Measurements from ENCODE around the gene CDK5. TPM values are rescaled to one million over a fixed set of nuclear protein-coding genes. Genes with fewer than 3 reads are reported as not detected.

The CDK5 gene
- total and polyA plus RNA-seq, 10 donors = 6.3 to 17.9 (median 9.7) TPM

GRCh38 chr7:151035026-151035717, 22.5 kb downstream of the CDK5 start:
- intact Hi-C loops (cut with DNase I; ENCODE audit: low total_unique reads) = no loop called here
- peaks cover 0 to 26% (median 11%) of the 10 kb centered on the region in 6 donors for H3K4me1 ChIP-seq
- H3K9me3 ChIP-seq = no peaks in the 10 kb centered on the region
- H3K4me3 ChIP-seq = no peak overlapping the region
- 85 to 94% (median 91%) methylated on average over 15 to 21 of the region's 21 CpGs for WGBS, 5 donors
- TF ChIP-seq CTCF (IDR thresholded peaks at IDR 0.05 in 8 of 11, conservative IDR thresholded peaks at IDR 0.05 in 3 of 11) = no peak
- no peak for TF ChIP-seq POLR2AphosphoS5 (IDR thresholded peaks at IDR 0.05)
- no peak for TF ChIP-seq POLR2A (IDR thresholded peaks at IDR 0.05)
- H3K27me3 ChIP-seq (replicated peaks in 1 of 7) = no peaks in the 10 kb centered on the region
- H3K36me3 ChIP-seq = peaks cover 0 to 69% (median 35%) of the 10 kb centered on the region in 6 donors
- no peak overlapping the region for H3K27ac ChIP-seq
- no peak for DNase-seq

- H3K4me3 ChIP-seq = no peak overlapping the region
- WGBS, 5 donors = 90 to 94% (median 94%) methylated on average over 10 to 21 of the region's 21 CpGs
- no peaks in the 10 kb centered on the region for H3K27me3 ChIP-seq (replicated peaks in 1 of 7)
- no peak for DNase-seq
- H3K9me3 ChIP-seq = no peaks in the 10 kb centered on the region
- no peak overlapping the region for H3K27ac ChIP-seq
- peaks cover 0 to 27% (median 13%) of the 10 kb centered on the region in 6 donors for H3K4me1 ChIP-seq
- TF ChIP-seq POLR2AphosphoS5 (IDR thresholded peaks at IDR 0.05) (no peak), CTCF (IDR thresholded peaks at IDR 0.05 in 8 of 11, conservative IDR thresholded peaks at IDR 0.05 in 3 of 11) (no peak), POLR2A (IDR thresholded peaks at IDR 0.05) (no peak)
- intact Hi-C loops (cut with DNase I; ENCODE audit: low total_unique reads) = loop anchor here (5.0 kb wide), 1 partner anchor 78 kb away; no protein-coding TSS in a partner anchor
- H3K36me3 ChIP-seq = peaks cover 0 to 69% (median 35%) of the 10 kb centered on the region in 6 donors
Measured at GRCh38 chr7:151034312-151035025, 23.2 kb downstream of the CDK5 start.

- no peaks in the 10 kb centered on the region for H3K27me3 ChIP-seq (replicated peaks in 1 of 7)
- H3K36me3 ChIP-seq = peaks cover 0 to 69% (median 35%) of the 10 kb centered on the region in 6 donors
- no peaks in the 10 kb centered on the region for H3K9me3 ChIP-seq
- peaks cover 3 to 27% (median 13%) of the 10 kb centered on the region in 6 donors for H3K4me1 ChIP-seq
- intact Hi-C loops (cut with DNase I; ENCODE audit: low total_unique reads) = loop anchor here (5.0 kb wide), 1 partner anchor 78 kb away; no protein-coding TSS in a partner anchor
- TF ChIP-seq CTCF (IDR thresholded peaks at IDR 0.05 in 8 of 11, conservative IDR thresholded peaks at IDR 0.05 in 3 of 11) (no peak), POLR2AphosphoS5 (IDR thresholded peaks at IDR 0.05) (no peak), POLR2A (IDR thresholded peaks at IDR 0.05) (no peak)
- WGBS, 5 donors = 82 to 98% (median 93%) methylated on average over 5 of the region's 5 CpGs
- H3K4me3 ChIP-seq = no peak overlapping the region
- H3K27ac ChIP-seq = no peak overlapping the region
- DNase-seq = no peak
Measured at GRCh38 chr7:151033864-151034249, 23.8 kb downstream of the CDK5 start.

Measured in spleen (tissue), 11 donors.